ENCODE results near the gene TMLHE.

- TF ChIP-seq NANOG (IDR thresholded peaks at IDR 0.05; ENCODE audit: borderline replicate concordance): no peak
- TF ChIP-seq JUNB (IDR thresholded peaks at IDR 0.05; ENCODE audit: unreplicated experiment): no peak
- peak in 1 of 2 experiments; percentile 38; a peak in 1 of 4 replicates for TF ChIP-seq CTCF (conservative IDR thresholded peaks at IDR 0.05; ENCODE audit: low read depth in 2 of 2)
- TF ChIP-seq POLR2AphosphoS5 (IDR thresholded peaks at IDR 0.05; ENCODE audit: low read depth): no peak
- no peak for TF ChIP-seq EZH2 (IDR thresholded peaks at IDR 0.05; ENCODE audit: low read depth, unreplicated experiment)
- no peak for TF ChIP-seq EZH2phosphoT487 (IDR thresholded peaks at IDR 0.05; ENCODE audit: unreplicated experiment)
- no peak for TF ChIP-seq ZNF114 (CRISPR knock-in tag; IDR thresholded peaks at IDR 0.05)
- TF ChIP-seq REST (IDR thresholded peaks at IDR 0.05; ENCODE audit: unreplicated experiment): no peak
Measured at GRCh38 chrX:155577682-155578081, 35.1 kb downstream of the TMLHE start.

Measured in GM23338 (cell line).